ENCODE results near the gene BLCAP. TPM values are rescaled to one million over a fixed set of nuclear protein-coding genes. Genes with fewer than 3 reads are reported as not detected.

Gene BLCAP, protein sequence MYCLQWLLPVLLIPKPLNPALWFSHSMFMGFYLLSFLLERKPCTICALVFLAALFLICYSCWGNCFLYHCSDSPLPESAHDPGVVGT
- 43.2 to 55.3 TPM (median 50.9 TPM) in 5 replicates for total RNA-seq (2022; extraction: Qiagen RNA extraction; ENCODE audit: low read depth)

GRCh38 chr20:37527638-37528445, at the start of gene BLCAP:
TSS of gene BLCAP (minus strand) at chr20:37527876. CDS start at chr20:37519174, 8,702 bp downstream.

GRCh38 chr20:37521061-37521771, 6.5 kb downstream of the BLCAP start, which contains the start of gene NNAT:
TSS of gene NNAT (plus strand) at chr20:37521250. CDS start at chr20:37521332, 82 bp downstream.

Other genes with a start within 250 kb of the BLCAP start
- gene MANBAL, start 238.2 kb downstream of the BLCAP start, total RNA-seq (2022; extraction: Qiagen RNA extraction; ENCODE audit: low read depth), result 81.2 to 101 TPM (median 92.6 TPM) in 5 replicates
- 134 to 164 TPM (median 152 TPM) in 5 replicates for gene SRC, start 181.7 kb downstream of the BLCAP start, total RNA-seq (2022; extraction: Qiagen RNA extraction; ENCODE audit: low read depth)
- not detected in 5 replicates for gene NNAT, start 6.6 kb downstream of the BLCAP start, total RNA-seq (2022; extraction: Qiagen RNA extraction; ENCODE audit: low read depth)
- 56.1 to 76.4 TPM (median 65.1 TPM) in 5 replicates for gene CTNNBL1, start 166.2 kb upstream of the BLCAP start, total RNA-seq (2022; extraction: Qiagen RNA extraction; ENCODE audit: low read depth)